CD4-positive, alpha-beta memory T cell (primary cell): ENCODE data around the gene ENTREP1. TPM values are rescaled to one million over a fixed set of nuclear protein-coding genes. Genes with fewer than 3 reads are reported as not detected.
A peak's percentile ranks its signal among the peaks of the same experiment; 100 is the strongest.

Experiments
- CTCF ChIA-PET: fragments of 350-600 bp; sonication (Branson Sonifier 250); formaldehyde crosslinking; loops from one replicate; lab custom pipeline; 2021; ENCODE audit warnings: inconsistent platforms; ENCODE audit not compliant: partially characterized antibody; lab: Charles Lee
- POLR2A ChIA-PET: fragments of 350-600 bp; sonication (Branson Sonifier 250); formaldehyde crosslinking; loops from one replicate; lab custom pipeline; 2021; ENCODE audit not compliant: partially characterized antibody; lab: Charles Lee
- DNase-seq, 5 donors: peaks; one replicate each; pipeline versions ENCODE4 v3.0.0 to v3.0.0-alpha.2; 2020 to 2022; ENCODE audit warnings: mixed read lengths in 1 of 5
- H3K27ac ChIP-seq: one replicate; pipeline ENCODE4 v1.7.0; 2013; ENCODE audit warnings: low read depth, low read length
- H3K27me3 ChIP-seq: 2 replicates; pipeline ENCODE4 v1.7.0; 2013; ENCODE audit warnings: mild to moderate bottlenecking, low read length, moderate library complexity; ENCODE audit not compliant: insufficient read depth
- H3K36me3 ChIP-seq: 2 replicates; pipeline ENCODE4 v1.7.0; 2013; ENCODE audit warnings: mild to moderate bottlenecking, low read length, moderate library complexity; ENCODE audit not compliant: insufficient read depth
- H3K4me1 ChIP-seq: 2 replicates; pipeline ENCODE4 v1.7.0; 2013; ENCODE audit warnings: mild to moderate bottlenecking, low read length, moderate library complexity; ENCODE audit not compliant: insufficient read depth
- H3K4me3 ChIP-seq, 2 donors: one replicate each; pipeline ENCODE4 v1.7.0; 2013; ENCODE audit warnings: low read length in 2 of 2, mild to moderate bottlenecking in 1 of 2
- H3K9me3 ChIP-seq, 2 donors: one replicate each; pipeline ENCODE4 v1.7.0; 2013; ENCODE audit warnings: low read length in 2 of 2, control low read depth in 1 of 2; ENCODE audit not compliant: control insufficient read depth in 1 of 2
- H3K27ac Mint-ChIP-seq, 7 donors: one replicate each; pipeline ENCODE4 v1.8.0; 2020 to 2021; ENCODE audit warnings: mixed read lengths in 7 of 7, mild to moderate bottlenecking in 6 of 7, inconsistent platforms in 3 of 7, moderate library complexity in 3 of 7
- H3K27me3 Mint-ChIP-seq, 2 donors: one replicate each; pipeline ENCODE4 v1.8.0; 2020 to 2021; ENCODE audit warnings: mixed read lengths in 2 of 2
- H3K36me3 Mint-ChIP-seq, 2 donors: one replicate each; pipeline ENCODE4 v1.8.0; 2020 to 2021; ENCODE audit warnings: mixed read lengths in 2 of 2, inconsistent platforms in 1 of 2, mild to moderate bottlenecking in 1 of 2
- H3K4me1 Mint-ChIP-seq, 4 donors: one replicate each; pipeline ENCODE4 v1.8.0; 2020 to 2021; ENCODE audit warnings: mixed read lengths in 4 of 4, mild to moderate bottlenecking in 1 of 4
- H3K4me3 Mint-ChIP-seq, 8 donors: one replicate each; pipeline ENCODE4 v1.8.0; 2020 to 2021; ENCODE audit warnings: mixed read lengths in 8 of 8, mild to moderate bottlenecking in 7 of 8, moderate library complexity in 6 of 8, inconsistent platforms in 3 of 8
- H3K9me3 Mint-ChIP-seq, 8 donors: one replicate each; pipeline ENCODE4 v1.8.0; 2020 to 2021; ENCODE audit warnings: mixed read lengths in 8 of 8, mild to moderate bottlenecking in 5 of 8, inconsistent platforms in 3 of 8, moderate library complexity in 1 of 8
- intact Hi-C: fragments of 100-400 bp; cut with micrococcal nuclease; formaldehyde crosslinking; loops from one replicate; pipeline ENCODE4 v1.15.1; 2023
- polyA plus RNA-seq, 2 donors: library from polyadenylated mRNA; unstranded; fragments of 300-500 nt; fragmentation: Illumina TruSeq; gene quantifications; one replicate each; pipeline ENCODE4 v1.2.3, GENCODE V29; 2021
- total RNA-seq, 2 experiments: library from RNA; stranded (reverse); gene quantifications; one replicate each; pipeline ENCODE4 v1.2.3, GENCODE V29; 2021

Gene ENTREP1
- total and polyA plus RNA-seq, 4 experiments from 2014 or later = 0.20 to 0.24 TPM; not detected in 2

DNA sequence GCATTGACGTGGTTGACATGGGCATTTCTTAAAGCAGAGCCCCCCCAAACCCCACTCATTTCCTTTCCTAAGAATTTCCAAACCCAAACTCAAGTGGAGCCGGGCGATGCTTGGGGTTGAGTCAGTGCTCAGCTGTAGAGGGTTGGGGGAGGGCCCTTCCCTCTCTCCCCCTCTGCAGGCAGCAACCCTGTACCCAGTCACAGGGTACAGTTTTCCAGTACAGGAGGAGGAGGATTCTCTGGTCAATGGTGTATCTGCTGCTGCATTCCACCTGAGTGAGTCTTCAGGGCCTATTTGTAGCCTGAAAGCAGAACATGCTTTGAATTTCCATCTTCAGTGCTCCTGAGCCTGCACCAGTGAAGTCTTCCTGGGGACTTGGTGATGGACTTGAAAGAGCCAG, 55.8 kb downstream of the ENTREP1 start:
- Mint-ChIP-seq H3K36me3 (no peaks in the 10 kb centered on the region), H3K27ac (no peak overlapping the region), H3K9me3 (no peaks in the 10 kb centered on the region), H3K4me3 (no peak overlapping the region), H3K4me1 (no peaks in the 10 kb centered on the region), H3K27me3 (peaks cover 5 to 12% of the 10 kb centered on the region in 2 donors)
- no peak for DNase-seq
- Histone ChIP-seq H3K27ac (no peak overlapping the region), H3K36me3 (no peaks in the 10 kb centered on the region), H3K4me3 (no peak overlapping the region), H3K4me1 (no peaks in the 10 kb centered on the region), H3K27me3 (no peaks in the 10 kb centered on the region), H3K9me3 (no peaks in the 10 kb centered on the region)
- ChIA-PET CTCF (no interaction called here), POLR2A (no interaction called here)
- intact Hi-C loops = no loop called here

DNA sequence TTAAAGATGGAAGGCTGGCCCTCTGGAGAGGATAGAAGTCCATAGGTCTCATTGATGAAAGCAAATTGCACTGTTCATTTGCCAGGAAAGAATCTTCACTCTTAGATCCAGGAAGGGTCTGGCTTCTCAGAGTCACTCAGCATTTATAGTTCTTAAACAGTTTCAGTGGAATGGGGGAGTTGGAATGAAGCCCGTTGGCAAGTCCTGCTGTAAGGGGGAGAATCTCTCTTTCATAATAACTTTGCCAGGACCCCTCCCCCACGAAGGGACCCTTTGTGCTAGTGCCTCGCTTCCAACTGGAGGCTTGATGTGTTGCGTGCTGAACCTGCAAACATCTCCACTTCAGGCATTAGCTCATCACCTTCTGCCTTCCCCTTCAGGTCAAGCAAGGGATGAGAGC, 57.1 kb downstream of the ENTREP1 start:
- H3K9me3 ChIP-seq = no peaks in the 10 kb centered on the region
- intact Hi-C loops = no loop called here
- H3K27me3 ChIP-seq = no peaks in the 10 kb centered on the region
- no peak for DNase-seq
- H3K4me1 ChIP-seq = no peaks in the 10 kb centered on the region
- Mint-ChIP-seq H3K27me3 (peaks cover 5 to 10% of the 10 kb centered on the region in 2 donors), H3K36me3 (no peaks in the 10 kb centered on the region), H3K4me1 (no peaks in the 10 kb centered on the region), H3K27ac (no peak overlapping the region), H3K4me3 (no peak overlapping the region), H3K9me3 (no peaks in the 10 kb centered on the region)
- H3K4me3 ChIP-seq = no peak overlapping the region
- H3K27ac ChIP-seq = no peak overlapping the region
- ChIA-PET POLR2A (no interaction called here), CTCF (no interaction called here)
- no peaks in the 10 kb centered on the region for H3K36me3 ChIP-seq

DNA sequence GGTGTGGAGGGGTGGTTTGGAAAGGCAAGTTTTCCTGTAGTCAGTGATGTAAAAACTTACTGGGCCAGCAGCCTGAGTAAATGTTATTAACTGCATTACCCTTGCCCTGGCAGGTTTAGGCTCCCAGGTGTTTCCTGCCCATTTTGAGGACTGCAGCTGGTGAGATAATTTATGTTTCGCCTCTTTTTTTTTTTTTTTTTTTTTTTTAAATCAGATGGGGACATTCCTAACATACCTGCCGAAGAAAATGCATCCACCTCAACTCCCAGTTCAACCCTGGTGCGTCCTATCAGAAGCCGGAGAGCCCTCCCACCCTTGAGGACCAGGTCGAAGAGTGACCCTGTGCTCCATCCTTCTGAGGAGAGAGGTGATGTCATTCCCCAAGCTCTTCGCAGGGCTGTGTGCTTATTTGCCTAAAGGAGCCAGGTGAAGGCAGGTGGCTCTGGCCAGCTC, 60.6 kb downstream of the ENTREP1 start:
- Mint-ChIP-seq H3K36me3 (no peaks in the 10 kb centered on the region), H3K4me1 (no peaks in the 10 kb centered on the region), H3K27me3 (peaks cover 8 to 11% of the 10 kb centered on the region in 2 donors), H3K27ac (no peak overlapping the region), H3K4me3 (no peak overlapping the region), H3K9me3 (no peaks in the 10 kb centered on the region)
- Histone ChIP-seq H3K27me3 (no peaks in the 10 kb centered on the region), H3K9me3 (no peaks in the 10 kb centered on the region), H3K27ac (no peak overlapping the region), H3K4me3 (no peak overlapping the region), H3K4me1 (no peaks in the 10 kb centered on the region), H3K36me3 (no peaks in the 10 kb centered on the region)
- ChIA-PET CTCF (no interaction called here), POLR2A (no interaction called here)
- intact Hi-C loops = no loop called here
- no peak for DNase-seq

DNA sequence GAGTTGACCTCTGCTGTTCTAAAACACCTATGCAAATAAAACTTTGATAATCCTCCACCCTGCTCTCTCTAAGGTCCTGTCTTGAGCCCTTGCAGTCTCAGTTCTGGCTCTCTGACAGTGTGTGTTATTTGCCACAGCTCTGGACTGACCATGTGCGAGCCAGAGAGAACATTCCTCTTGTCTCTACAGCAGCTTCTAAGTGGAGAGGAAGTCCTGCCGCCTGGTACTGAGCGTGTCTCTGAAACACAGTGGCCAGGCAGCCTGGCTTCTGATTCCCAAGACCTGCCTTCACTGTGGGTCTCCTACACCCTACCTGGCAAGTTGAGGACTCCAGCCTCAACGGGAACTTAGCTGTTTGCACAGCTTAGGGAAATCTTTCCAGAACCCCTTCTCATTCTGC, 61.6 kb downstream of the ENTREP1 start:
- Mint-ChIP-seq H3K4me3 (no peak overlapping the region), H3K9me3 (no peaks in the 10 kb centered on the region), H3K4me1 (no peaks in the 10 kb centered on the region), H3K27me3 (peaks cover 8 to 11% of the 10 kb centered on the region in 2 donors), H3K36me3 (no peaks in the 10 kb centered on the region), H3K27ac (peak overlapping the region in 1 of 7 donors; percentile 11)
- no peaks in the 10 kb centered on the region for H3K4me1 ChIP-seq
- no peaks in the 10 kb centered on the region for H3K9me3 ChIP-seq
- no peak overlapping the region for H3K27ac ChIP-seq
- intact Hi-C loops = no loop called here
- no peak for DNase-seq
- H3K4me3 ChIP-seq = no peak overlapping the region
- CTCF ChIA-PET = no interaction called here
- POLR2A ChIA-PET = no interaction called here
- no peaks in the 10 kb centered on the region for H3K36me3 ChIP-seq
- no peaks in the 10 kb centered on the region for H3K27me3 ChIP-seq

DNA sequence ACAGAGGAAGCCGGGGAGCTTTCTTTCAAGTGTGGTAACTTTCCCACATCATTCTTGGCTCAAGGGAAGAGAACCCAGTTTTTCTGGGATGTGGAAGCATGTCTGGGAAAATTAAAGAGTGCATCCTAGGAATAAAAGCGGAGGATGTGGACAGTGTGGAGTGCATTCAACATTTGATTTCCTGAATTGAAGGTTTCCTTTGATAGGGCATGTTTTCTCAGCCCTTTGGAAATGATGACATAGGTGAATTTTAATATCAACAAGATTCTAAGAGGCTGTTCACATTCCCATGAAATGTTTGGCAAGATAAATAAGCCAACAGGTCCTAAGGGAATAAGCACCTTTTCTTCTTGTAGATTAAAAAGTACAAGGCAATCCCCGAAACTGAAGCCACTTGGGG, 63.6 kb downstream of the ENTREP1 start:
- H3K36me3 ChIP-seq = no peaks in the 10 kb centered on the region
- ChIA-PET CTCF (no interaction called here), POLR2A (no interaction called here)
- Mint-ChIP-seq H3K27me3 (peaks cover 8 to 11% of the 10 kb centered on the region in 2 donors), H3K9me3 (no peaks in the 10 kb centered on the region), H3K27ac (no peak overlapping the region), H3K4me1 (no peaks in the 10 kb centered on the region), H3K36me3 (no peaks in the 10 kb centered on the region), H3K4me3 (no peak overlapping the region)
- H3K4me3 ChIP-seq = no peak overlapping the region
- no peak for DNase-seq
- no peaks in the 10 kb centered on the region for H3K27me3 ChIP-seq
- intact Hi-C loops = no loop called here
- no peak overlapping the region for H3K27ac ChIP-seq
- H3K9me3 ChIP-seq = no peaks in the 10 kb centered on the region
- H3K4me1 ChIP-seq = no peaks in the 10 kb centered on the region

DNA sequence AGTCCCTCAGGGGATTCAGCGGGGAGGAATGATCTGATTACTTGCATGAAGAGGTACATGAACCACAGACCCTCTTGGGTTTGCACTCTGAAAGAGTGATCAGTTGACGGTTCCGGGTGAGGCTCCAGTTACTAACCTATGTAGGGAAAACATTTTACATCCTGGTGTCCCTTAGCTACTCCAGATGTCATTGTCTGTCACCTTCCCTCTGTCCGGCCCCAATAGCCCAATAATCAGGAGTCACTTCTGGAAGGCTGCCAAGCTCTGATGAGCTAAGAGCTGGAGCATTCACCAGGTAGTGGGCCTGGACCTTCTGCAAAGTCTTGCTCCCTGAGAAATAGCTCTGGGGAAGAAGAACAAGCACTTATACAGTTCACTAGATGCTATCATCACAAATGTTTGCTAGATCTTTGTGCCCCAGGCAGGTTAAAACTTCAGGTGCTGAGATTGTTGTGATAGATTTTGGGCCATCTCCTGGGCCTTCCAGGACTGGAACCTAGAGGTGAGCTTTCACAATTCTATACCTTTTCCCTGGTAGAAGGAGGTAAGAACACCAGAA, 64.5 kb downstream of the ENTREP1 start:
- Histone ChIP-seq H3K27ac (no peak overlapping the region), H3K4me1 (no peaks in the 10 kb centered on the region), H3K4me3 (no peak overlapping the region), H3K27me3 (no peaks in the 10 kb centered on the region), H3K9me3 (no peaks in the 10 kb centered on the region), H3K36me3 (no peaks in the 10 kb centered on the region)
- intact Hi-C loops = no loop called here
- Mint-ChIP-seq H3K4me1 (no peaks in the 10 kb centered on the region), H3K27ac (no peak overlapping the region), H3K27me3 (peaks cover 5 to 8% of the 10 kb centered on the region in 2 donors), H3K4me3 (no peak overlapping the region), H3K36me3 (no peaks in the 10 kb centered on the region), H3K9me3 (no peaks in the 10 kb centered on the region)
- ChIA-PET CTCF (no interaction called here), POLR2A (no interaction called here)
- DNase-seq = no peak

DNA sequence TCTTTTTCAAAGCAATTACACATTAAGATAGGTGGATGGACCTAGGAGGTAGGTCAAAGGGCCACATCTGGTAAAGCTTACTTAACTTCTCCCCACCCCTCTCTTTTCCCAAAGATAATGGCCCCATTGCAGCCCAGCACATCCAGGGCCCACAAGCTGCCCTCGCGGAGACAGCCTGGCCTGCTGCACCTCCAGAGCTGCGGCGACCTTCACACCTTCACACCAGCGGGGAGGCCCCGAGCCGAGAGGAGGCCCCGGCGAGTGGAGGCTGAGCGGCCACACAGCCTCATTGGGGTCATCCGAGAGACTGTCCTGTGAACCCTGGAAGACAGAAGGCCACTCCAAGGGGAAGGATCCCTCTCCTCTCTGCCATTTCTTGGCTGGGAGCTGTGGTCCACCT, 66.5 kb downstream of the ENTREP1 start:
- Histone ChIP-seq H3K9me3 (no peaks in the 10 kb centered on the region), H3K27me3 (no peaks in the 10 kb centered on the region), H3K4me1 (no peaks in the 10 kb centered on the region), H3K27ac (no peak overlapping the region), H3K4me3 (no peak overlapping the region), H3K36me3 (no peaks in the 10 kb centered on the region)
- Mint-ChIP-seq H3K4me1 (no peaks in the 10 kb centered on the region), H3K9me3 (no peaks in the 10 kb centered on the region), H3K27me3 (peaks cover 3 to 5% of the 10 kb centered on the region in 2 donors), H3K36me3 (no peaks in the 10 kb centered on the region), H3K4me3 (no peak overlapping the region), H3K27ac (no peak overlapping the region)
- CTCF ChIA-PET = no interaction called here
- intact Hi-C loops = no loop called here
- no peak for DNase-seq
- POLR2A ChIA-PET = no interaction called here

DNA sequence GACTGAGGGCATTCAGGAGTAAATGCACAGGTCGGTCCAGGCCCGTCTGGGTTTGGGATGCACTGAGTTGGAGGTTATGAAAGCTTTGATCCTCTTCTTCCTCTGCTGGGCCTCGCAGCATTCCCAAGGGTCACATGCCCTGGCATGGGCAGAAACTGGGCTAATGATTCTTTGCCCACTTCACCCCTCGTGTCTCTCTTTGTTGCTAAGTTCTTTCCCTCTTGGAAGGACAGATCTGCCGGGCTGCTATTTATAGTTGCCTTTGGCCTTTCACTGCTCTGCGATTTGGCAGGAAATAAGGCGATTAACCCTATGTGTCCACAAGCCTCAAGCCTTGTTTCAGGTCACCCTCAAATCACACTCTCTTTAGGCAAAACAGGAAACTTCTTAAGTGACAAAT, 66.9 kb downstream of the ENTREP1 start:
- Mint-ChIP-seq H3K4me3 (no peak overlapping the region), H3K4me1 (no peaks in the 10 kb centered on the region), H3K9me3 (no peaks in the 10 kb centered on the region), H3K36me3 (no peaks in the 10 kb centered on the region), H3K27me3 (peaks cover 3 to 5% of the 10 kb centered on the region in 2 donors), H3K27ac (no peak overlapping the region)
- Histone ChIP-seq H3K27ac (no peak overlapping the region), H3K4me3 (no peak overlapping the region), H3K36me3 (no peaks in the 10 kb centered on the region), H3K9me3 (no peaks in the 10 kb centered on the region), H3K27me3 (no peaks in the 10 kb centered on the region), H3K4me1 (no peaks in the 10 kb centered on the region)
- no peak for DNase-seq
- intact Hi-C loops = no loop called here
- CTCF ChIA-PET = no interaction called here
- POLR2A ChIA-PET = no interaction called here
